PC-3 (cell line): ENCODE measurements around the gene VWDE.

Experiments
- EZH2 ChIP-seq: fragments of 300-600 bp; sonication (generic); IDR thresholded peaks from one replicate; pipeline ENCODE4 v1.6.1; 2017; ENCODE audit warnings: antibody characterized with exemption, mild to moderate bottlenecking, low read length; ENCODE audit not compliant: unreplicated experiment
- EZH2phosphoT487 ChIP-seq: fragments of 300-600 bp; sonication (generic); IDR thresholded peaks from 2 replicates; pipeline ENCODE4 v1.6.1; 2018; ENCODE audit warnings: mild to moderate bottlenecking, antibody characterized with exemption, low read length, borderline replicate concordance
- TF ChIP-seq, protein P1 (sequence below): fragments of 300-600 bp; sonication (generic); conservative IDR thresholded peaks from 2 replicates; pipeline ENCODE4 v1.5.1; 2017; ENCODE audit warnings: antibody characterized with exemption, low read depth, mild to moderate bottlenecking, low read length

GRCh38 chr7:12425311-12425710 lies 21.6 kb upstream of the VWDE start:
- TF ChIP-seq, protein P1, sequence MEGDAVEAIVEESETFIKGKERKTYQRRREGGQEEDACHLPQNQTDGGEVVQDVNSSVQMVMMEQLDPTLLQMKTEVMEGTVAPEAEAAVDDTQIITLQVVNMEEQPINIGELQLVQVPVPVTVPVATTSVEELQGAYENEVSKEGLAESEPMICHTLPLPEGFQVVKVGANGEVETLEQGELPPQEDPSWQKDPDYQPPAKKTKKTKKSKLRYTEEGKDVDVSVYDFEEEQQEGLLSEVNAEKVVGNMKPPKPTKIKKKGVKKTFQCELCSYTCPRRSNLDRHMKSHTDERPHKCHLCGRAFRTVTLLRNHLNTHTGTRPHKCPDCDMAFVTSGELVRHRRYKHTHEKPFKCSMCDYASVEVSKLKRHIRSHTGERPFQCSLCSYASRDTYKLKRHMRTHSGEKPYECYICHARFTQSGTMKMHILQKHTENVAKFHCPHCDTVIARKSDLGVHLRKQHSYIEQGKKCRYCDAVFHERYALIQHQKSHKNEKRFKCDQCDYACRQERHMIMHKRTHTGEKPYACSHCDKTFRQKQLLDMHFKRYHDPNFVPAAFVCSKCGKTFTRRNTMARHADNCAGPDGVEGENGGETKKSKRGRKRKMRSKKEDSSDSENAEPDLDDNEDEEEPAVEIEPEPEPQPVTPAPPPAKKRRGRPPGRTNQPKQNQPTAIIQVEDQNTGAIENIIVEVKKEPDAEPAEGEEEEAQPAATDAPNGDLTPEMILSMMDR, result no peak
- TF ChIP-seq EZH2phosphoT487, result no peak
- no peak for TF ChIP-seq EZH2
